CD4-positive, alpha-beta T cell treated with Interferon gamma for 1 hour (primary cell): Measurements from ENCODE around the gene HSPA12A.
"Not testable (repeated sequence)": the region's sequence is repeated elsewhere in the genome, so short reads cannot be mapped to it uniquely, and the experiment has no call there.

Source experiments
- DNase-seq: peaks from one replicate; pipeline ENCODE4 v3.0.0-alpha.2; 2020

Gene HSPA12A

GRCh38 chr10:116713846-116714245 is 28.5 kb downstream of the HSPA12A start:
- DNase-seq: no peak

- no peak for DNase-seq
Observed at GRCh38 chr10:116712989-116713543, 29.3 kb downstream of the HSPA12A start.

GRCh38 chr10:116712519-116712918 is 29.8 kb downstream of the HSPA12A start:
- no peak for DNase-seq

- DNase-seq: not testable (repeated sequence)
Observed at GRCh38 chr10:116711803-116712202, 30.6 kb downstream of the HSPA12A start.

- no peak for DNase-seq
Observed at GRCh38 chr10:116710076-116710475, 32.3 kb downstream of the HSPA12A start.

- DNase-seq: no peak
Observed at GRCh38 chr10:116708877-116709276, 33.5 kb downstream of the HSPA12A start.

- DNase-seq: no peak
Observed at GRCh38 chr10:116708391-116708821, 34.0 kb downstream of the HSPA12A start.

GRCh38 chr10:116707981-116708380 is 34.4 kb downstream of the HSPA12A start:
- DNase-seq: no peak

- DNase-seq: no peak
Observed at GRCh38 chr10:116706281-116706680, 36.1 kb downstream of the HSPA12A start.

- no peak for DNase-seq
Observed at GRCh38 chr10:116705498-116705897, 36.9 kb downstream of the HSPA12A start.

GRCh38 chr10:116704926-116705325 is 37.4 kb downstream of the HSPA12A start:
- no peak for DNase-seq

- no peak for DNase-seq
Observed at GRCh38 chr10:116702165-116702564, 40.2 kb downstream of the HSPA12A start.

GRCh38 chr10:116699471-116700150 is 42.8 kb downstream of the HSPA12A start:
- no peak for DNase-seq

GRCh38 chr10:116699049-116699448 is 43.3 kb downstream of the HSPA12A start:
- no peak for DNase-seq

- no peak for DNase-seq
Observed at GRCh38 chr10:116698364-116698763, 44.0 kb downstream of the HSPA12A start.

- DNase-seq: no peak
Observed at GRCh38 chr10:116697816-116698215, 44.5 kb downstream of the HSPA12A start.

- no peak for DNase-seq
Observed at GRCh38 chr10:116696919-116697318, 45.4 kb downstream of the HSPA12A start.

- DNase-seq: no peak
Observed at GRCh38 chr10:116694927-116695268, 47.5 kb downstream of the HSPA12A start.

- no peak for DNase-seq
Observed at GRCh38 chr10:116694243-116694926, 48.0 kb downstream of the HSPA12A start.

GRCh38 chr10:116692225-116692624 is 50.1 kb downstream of the HSPA12A start:
- DNase-seq: no peak

GRCh38 chr10:116691635-116692034 is 50.7 kb downstream of the HSPA12A start:
- no peak for DNase-seq

- DNase-seq: no peak
Observed at GRCh38 chr10:116690356-116691322, 51.7 kb downstream of the HSPA12A start.

GRCh38 chr10:116689744-116690143 is 52.6 kb downstream of the HSPA12A start:
- DNase-seq: no peak
